Thyroid gland (tissue), 4 donors: ENCODE data around the gene CTNNA2. TPM values are rescaled to one million over a fixed set of nuclear protein-coding genes. Genes with fewer than 3 reads are reported as not detected.

ENCODE experiments used
- DNase-seq, 2 donors: peaks; one replicate each; pipeline ENCODE4 v3.0.0-alpha.2; 2019
- H3K27ac ChIP-seq, 3 donors: fragments of 200-600 bp; sonication (generic); 1 replicate in 2 of 3; 2 replicates in 1 of 3; pipeline ENCODE4 v1.5.1; 2016 to 2019; ENCODE audit warnings: mild to moderate bottlenecking in 1 of 3, moderate library complexity in 1 of 3
- H3K27me3 ChIP-seq: fragments of 200-600 bp; sonication (generic); one replicate; pipeline ENCODE4 v1.5.1; 2019
- H3K36me3 ChIP-seq, 2 donors: fragments of 200-600 bp; sonication (generic); one replicate each; pipeline ENCODE4 v1.5.1; 2016 to 2019
- H3K4me1 ChIP-seq, 2 donors: fragments of 200-600 bp; sonication (generic); one replicate each; pipeline ENCODE4 v1.5.1; 2017 to 2019
- H3K4me3 ChIP-seq, 3 donors: fragments of 200-600 bp; sonication (generic); replicated peaks in 1 of 3; 1 replicate in 2 of 3; 2 replicates in 1 of 3; pipeline ENCODE4 v1.5.1; 2016; ENCODE audit warnings: mild to moderate bottlenecking in 1 of 3
- H3K9me3 ChIP-seq: fragments of 200-600 bp; sonication (generic); one replicate; pipeline ENCODE4 v1.5.1; 2017
- CTCF ChIP-seq, 6 experiments: fragments of 200-600 bp in 3 of 6; fragments of 450-650 bp in 3 of 6; sonication (generic) in 3 of 6; IDR thresholded peaks; one replicate each; pipeline ENCODE4 v1.5.1; 2016 to 2019; ENCODE audit warnings: antibody characterized with exemption in 6 of 6, mild to moderate bottlenecking in 2 of 6, inconsistent platforms in 1 of 6, moderate library complexity in 1 of 6
- POLR2A ChIP-seq, 2 donors: fragments of 450-650 bp; IDR thresholded peaks; one replicate each; pipeline ENCODE4 v1.6.1; 2017; ENCODE audit warnings: antibody characterized with exemption in 2 of 2, mild to moderate bottlenecking in 2 of 2, moderate library complexity in 1 of 2
- WGBS, 2 donors: methylation state at CpG; one replicate each; pipeline ENCODE4 v1.1.5; 2017; 5-methylcytosine and 5-hydroxymethylcytosine counted together
- intact Hi-C: fragments of 100-400 bp; cut with DNase I; formaldehyde crosslinking; loops from one replicate; pipeline ENCODE4 v1.15.1; 2023
- total RNA-seq, 4 donors: library from RNA; depleted of rRNA; stranded (reverse); fragments of >200 nt; gene quantifications; one replicate each; pipeline ENCODE4 v1.2.3, GENCODE V29; 2016

CTNNA2 gene
- total RNA-seq, 4 donors from 2014 or later = 0.13 to 0.44 (median 0.22) TPM; not detected in 1

GRCh38 chr2:80527119-80527518 lies 1014.3 kb downstream of the CTNNA2 start:
- Histone ChIP-seq H3K27me3 (no peaks in the 10 kb centered on the region), H3K9me3 (no peaks in the 10 kb centered on the region), H3K4me1 (no peaks in the 10 kb centered on the region), H3K36me3 (no peaks in the 10 kb centered on the region), H3K27ac (no peak overlapping the region), H3K4me3 (no peak overlapping the region)
- TF ChIP-seq CTCF (IDR thresholded peaks at IDR 0.05) (no peak), POLR2A (IDR thresholded peaks at IDR 0.05) (no peak)
- no peak for DNase-seq
- intact Hi-C loops = no loop called here
- WGBS, 2 donors = 84 to 86% methylated on average over 3 of the region's 3 CpGs

GRCh38 chr2:80529466-80530165 lies 1016.8 kb downstream of the CTNNA2 start:
- intact Hi-C loops = no loop called here
- Histone ChIP-seq H3K4me3 (no peak overlapping the region), H3K27ac (no peak overlapping the region), H3K9me3 (no peaks in the 10 kb centered on the region), H3K4me1 (no peaks in the 10 kb centered on the region), H3K36me3 (no peaks in the 10 kb centered on the region), H3K27me3 (no peaks in the 10 kb centered on the region)
- DNase-seq = no peak
- TF ChIP-seq CTCF (IDR thresholded peaks at IDR 0.05) = no peak
- no peak for TF ChIP-seq POLR2A (IDR thresholded peaks at IDR 0.05)
- WGBS, 2 donors = 84 to 85% methylated on average over 7 of the region's 7 CpGs

GRCh38 chr2:80530442-80531064 lies 1017.7 kb downstream of the CTNNA2 start:
- intact Hi-C loops = no loop called here
- Histone ChIP-seq H3K27me3 (no peaks in the 10 kb centered on the region), H3K4me3 (no peak overlapping the region), H3K9me3 (no peaks in the 10 kb centered on the region), H3K36me3 (no peaks in the 10 kb centered on the region), H3K4me1 (no peaks in the 10 kb centered on the region), H3K27ac (no peak overlapping the region)
- no peak for DNase-seq
- TF ChIP-seq POLR2A (IDR thresholded peaks at IDR 0.05) = no peak
- no peak for TF ChIP-seq CTCF (IDR thresholded peaks at IDR 0.05)
- 71 to 79% methylated on average over 3 of the region's 3 CpGs for WGBS, 2 donors

GRCh38 chr2:80531319-80531718 lies 1018.5 kb downstream of the CTNNA2 start:
- no peaks in the 10 kb centered on the region for H3K27me3 ChIP-seq
- 72 to 93% methylated on average over 1 of the region's 1 CpG for WGBS, 2 donors
- H3K9me3 ChIP-seq = no peaks in the 10 kb centered on the region
- H3K36me3 ChIP-seq = no peaks in the 10 kb centered on the region
- no peak overlapping the region for H3K4me3 ChIP-seq
- TF ChIP-seq CTCF (IDR thresholded peaks at IDR 0.05) (peak in 1 of 6 experiments; percentile 8), POLR2A (IDR thresholded peaks at IDR 0.05) (no peak)
- intact Hi-C loops = no loop called here
- H3K4me1 ChIP-seq = no peaks in the 10 kb centered on the region
- no peak overlapping the region for H3K27ac ChIP-seq
- DNase-seq = no peak
